Thyroid gland (tissue), 4 donors: ENCODE results near the gene NCS1.

Experiments
- POLR2A ChIP-seq, 2 donors: fragments of 450-650 bp; IDR thresholded peaks; one replicate each; pipeline ENCODE4 v1.6.1; 2017; ENCODE audit warnings: antibody characterized with exemption in 2 of 2, mild to moderate bottlenecking in 2 of 2, moderate library complexity in 1 of 2
- TF ChIP-seq, protein P1 (sequence below), 6 experiments: fragments of 200-600 bp in 3 of 6; fragments of 450-650 bp in 3 of 6; sonication (generic) in 3 of 6; IDR thresholded peaks; one replicate each; pipeline ENCODE4 v1.5.1; 2016 to 2019; ENCODE audit warnings: antibody characterized with exemption in 6 of 6, mild to moderate bottlenecking in 2 of 6, inconsistent platforms in 1 of 6, moderate library complexity in 1 of 6

DNA sequence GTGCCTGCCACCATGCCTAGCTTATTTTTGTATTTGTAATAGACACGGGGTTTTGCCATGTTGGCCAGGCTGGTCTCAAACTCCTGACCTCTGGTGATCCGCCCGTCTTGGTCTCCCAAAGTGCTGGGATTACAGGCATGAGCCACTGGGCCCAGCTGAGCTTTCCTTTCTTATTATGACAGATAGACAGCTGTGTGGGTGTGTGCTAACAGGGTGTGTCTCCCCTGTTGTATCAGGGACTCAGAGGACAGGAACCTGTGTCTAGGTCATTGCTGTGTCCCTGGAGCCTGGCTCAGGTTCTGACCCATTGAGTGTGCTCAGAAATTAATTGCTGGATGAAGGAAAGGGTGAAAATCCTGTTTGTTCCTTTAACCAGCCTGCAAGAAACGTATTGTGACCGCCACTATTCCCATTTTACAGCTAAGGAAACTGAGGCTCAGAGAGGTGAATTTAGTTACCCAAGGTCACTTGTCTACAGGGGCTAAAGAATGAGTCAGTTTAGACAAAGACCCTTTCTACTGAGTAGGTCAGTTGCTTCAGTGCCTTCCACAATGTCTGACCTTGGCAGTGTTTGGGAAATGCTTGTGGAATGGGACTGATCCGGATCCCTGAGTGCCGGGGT is 16.8 kb downstream of the NCS1 start:
- TF ChIP-seq, protein P1, sequence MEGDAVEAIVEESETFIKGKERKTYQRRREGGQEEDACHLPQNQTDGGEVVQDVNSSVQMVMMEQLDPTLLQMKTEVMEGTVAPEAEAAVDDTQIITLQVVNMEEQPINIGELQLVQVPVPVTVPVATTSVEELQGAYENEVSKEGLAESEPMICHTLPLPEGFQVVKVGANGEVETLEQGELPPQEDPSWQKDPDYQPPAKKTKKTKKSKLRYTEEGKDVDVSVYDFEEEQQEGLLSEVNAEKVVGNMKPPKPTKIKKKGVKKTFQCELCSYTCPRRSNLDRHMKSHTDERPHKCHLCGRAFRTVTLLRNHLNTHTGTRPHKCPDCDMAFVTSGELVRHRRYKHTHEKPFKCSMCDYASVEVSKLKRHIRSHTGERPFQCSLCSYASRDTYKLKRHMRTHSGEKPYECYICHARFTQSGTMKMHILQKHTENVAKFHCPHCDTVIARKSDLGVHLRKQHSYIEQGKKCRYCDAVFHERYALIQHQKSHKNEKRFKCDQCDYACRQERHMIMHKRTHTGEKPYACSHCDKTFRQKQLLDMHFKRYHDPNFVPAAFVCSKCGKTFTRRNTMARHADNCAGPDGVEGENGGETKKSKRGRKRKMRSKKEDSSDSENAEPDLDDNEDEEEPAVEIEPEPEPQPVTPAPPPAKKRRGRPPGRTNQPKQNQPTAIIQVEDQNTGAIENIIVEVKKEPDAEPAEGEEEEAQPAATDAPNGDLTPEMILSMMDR (IDR thresholded peaks at IDR 0.05), result no peak
- TF ChIP-seq POLR2A (IDR thresholded peaks at IDR 0.05), result no peak
